ES-I3 (cell line): ENCODE measurements around the gene NUP93.
A peak's percentile ranks its signal among the peaks of the same experiment; 100 is the strongest.

ENCODE experiments used
- H3K36me3 ChIP-seq: 2 replicates; pipeline ENCODE4 v1.6.1; 2013; ENCODE audit warnings: mild to moderate bottlenecking, low read length, control low read depth, moderate library complexity; ENCODE audit not compliant: insufficient read depth
- H3K4me1 ChIP-seq: 2 replicates; pipeline ENCODE4 v1.6.1; 2013; ENCODE audit warnings: mild to moderate bottlenecking, control low read depth, low read length; ENCODE audit not compliant: insufficient read depth
- H3K9ac ChIP-seq: 2 replicates; pipeline ENCODE4 v1.6.1; 2013; ENCODE audit warnings: low read depth, mild to moderate bottlenecking, low read length, moderate library complexity
- H3K9me3 ChIP-seq: 2 replicates; pipeline ENCODE4 v1.6.1; 2013; ENCODE audit warnings: mild to moderate bottlenecking, low read length, moderate library complexity; ENCODE audit not compliant: control insufficient read depth, insufficient read depth

Gene NUP93

DNA sequence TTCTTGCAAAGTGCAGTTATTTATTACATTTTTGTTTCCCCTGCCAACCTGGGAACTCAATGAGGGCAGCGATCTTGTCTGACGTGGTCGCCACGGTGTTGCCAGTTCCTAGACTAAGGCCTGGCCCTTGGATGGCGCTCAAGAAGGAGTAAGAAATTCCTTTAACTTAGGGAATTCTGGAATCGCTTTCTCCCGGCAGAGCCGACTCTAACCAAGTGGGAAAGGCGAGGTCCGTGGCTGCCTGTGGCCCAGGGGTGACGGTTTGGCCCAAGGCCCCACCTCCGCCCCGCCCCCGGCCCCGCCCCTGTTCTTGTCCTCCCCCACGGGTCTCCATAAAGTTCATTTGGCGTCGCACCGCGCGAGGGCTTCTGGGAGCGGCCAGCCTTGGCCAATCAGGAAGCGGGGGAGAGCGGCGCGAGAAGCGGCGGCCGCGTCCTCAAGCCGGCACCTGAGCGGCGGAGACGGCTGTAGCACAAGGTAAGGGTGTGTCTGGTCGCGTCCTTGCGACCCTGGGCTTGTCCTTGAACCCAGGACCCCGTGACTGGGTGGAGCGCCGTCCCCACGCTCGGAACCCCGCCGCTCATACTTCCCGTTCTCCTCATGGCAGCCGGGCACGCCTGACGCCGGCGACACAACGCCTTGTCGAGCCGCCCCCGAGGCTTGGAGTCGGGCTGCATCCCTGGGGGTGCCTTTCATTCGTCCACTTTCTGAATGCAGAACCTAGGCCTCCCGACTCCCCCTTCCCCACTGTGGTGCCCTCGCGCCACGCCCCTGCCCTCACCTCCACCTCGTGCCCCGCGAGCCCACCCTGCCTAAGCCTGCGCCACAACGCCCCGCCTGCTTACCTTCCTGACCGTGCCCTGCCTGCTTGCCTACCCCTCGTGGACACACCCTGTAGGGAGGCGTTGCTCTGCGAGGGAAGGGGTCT is at the start of gene NUP93:
Gene NUP93, plus strand, starts transcription at position 395 of the 928 bp plus-strand sequence. CDS start 18,119 bp downstream, outside the sequence.
- H3K4me1 ChIP-seq: no peaks in the 10 kb centered on the region; the same call in 1 of the 2 replicates
- no peaks in the 10 kb centered on the region for H3K9me3 ChIP-seq
- peak within 1 kb of the TSS; percentile 99 for H3K9ac ChIP-seq
- H3K36me3 ChIP-seq: no peaks in the 10 kb centered on the region; the same call in 1 of the 2 replicates

- no peaks in the 10 kb centered on the region for H3K36me3 ChIP-seq
- H3K9me3 ChIP-seq: 0 out of 2 replicates have a peak, but pooled peaks cover 2% of the 10 kb centered on the region
- H3K9ac ChIP-seq: peak within 1 kb of the TSS; percentile 90
- peaks cover 16% of the 10 kb centered on the region for H3K4me1 ChIP-seq
These were observed 47.8 kb upstream of the NUP93 start, which contains the start of gene MT1X for GRCh38 chr16:56681939-56682702. Gene MT1X, plus strand, starts transcription at chr16:56682470. Its CDS starts 71 bp downstream, at chr16:56682541.

GRCh38 chr16:56682703-56683397 is 47.1 kb upstream of the NUP93 start:
- Histone ChIP-seq H3K4me1 (peaks cover 12% of the 10 kb centered on the region), H3K9me3 (0 out of 2 replicates have a peak, but pooled peaks cover 2% of the 10 kb centered on the region), H3K9ac (peak overlapping the region; percentile 90), H3K36me3 (no peaks in the 10 kb centered on the region)

DNA sequence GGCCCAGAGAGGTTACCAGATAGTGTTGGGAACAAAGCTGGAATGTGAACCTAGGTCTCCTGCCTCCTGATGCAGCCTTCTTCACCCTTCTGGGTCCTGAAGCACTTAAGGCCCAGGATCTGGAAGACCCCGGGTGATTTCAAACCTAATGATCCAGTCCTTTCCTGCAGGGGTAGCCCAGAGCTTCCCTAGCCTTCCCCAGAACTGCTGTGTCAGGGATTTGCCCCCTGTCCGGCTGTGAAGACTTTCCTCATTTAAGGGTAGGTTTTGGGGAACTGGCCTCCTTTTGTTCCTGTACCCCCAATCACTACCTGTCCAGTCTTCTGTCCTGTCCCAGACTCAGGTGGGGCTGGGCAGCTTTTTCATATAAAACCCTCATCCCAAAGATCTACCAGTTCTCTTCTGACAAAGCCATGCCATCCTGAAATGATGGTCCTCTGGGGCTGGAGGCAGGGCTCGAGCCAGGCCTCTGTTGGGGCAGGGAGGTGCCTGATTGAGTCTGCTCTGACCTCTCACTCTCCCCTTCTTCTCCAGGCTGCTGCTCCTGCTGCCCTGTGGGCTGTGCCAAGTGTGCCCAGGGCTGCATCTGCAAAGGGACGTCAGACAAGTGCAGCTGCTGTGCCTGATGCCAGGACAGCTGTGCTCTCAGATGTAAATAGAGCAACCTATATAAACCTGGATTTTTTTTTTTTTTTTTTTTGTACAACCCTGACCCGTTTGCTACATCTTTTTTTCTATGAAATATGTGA is 46.3 kb upstream of the NUP93 start:
- 0 out of 2 replicates have a peak, but pooled peaks cover 2% of the 10 kb centered on the region for H3K9me3 ChIP-seq
- no peaks in the 10 kb centered on the region for H3K36me3 ChIP-seq
- peaks cover 12% of the 10 kb centered on the region for H3K4me1 ChIP-seq
- H3K9ac ChIP-seq: peak overlapping the region; percentile 90

GRCh38 chr16:56684256-56684925 is 45.5 kb upstream of the NUP93 start:
- H3K36me3 ChIP-seq: no peaks in the 10 kb centered on the region
- peaks cover 12% of the 10 kb centered on the region for H3K4me1 ChIP-seq
- H3K9me3 ChIP-seq: 0 out of 2 replicates have a peak, but pooled peaks cover 2% of the 10 kb centered on the region
- no peak overlapping the region for H3K9ac ChIP-seq

- peaks cover 12% of the 10 kb centered on the region for H3K4me1 ChIP-seq
- H3K9me3 ChIP-seq: 0 out of 2 replicates have a peak, but pooled peaks cover 2% of the 10 kb centered on the region
- H3K36me3 ChIP-seq: no peaks in the 10 kb centered on the region
- H3K9ac ChIP-seq: no peak overlapping the region
These were observed 44.9 kb upstream of the NUP93 start for GRCh38 chr16:56684926-56685590.

DNA sequence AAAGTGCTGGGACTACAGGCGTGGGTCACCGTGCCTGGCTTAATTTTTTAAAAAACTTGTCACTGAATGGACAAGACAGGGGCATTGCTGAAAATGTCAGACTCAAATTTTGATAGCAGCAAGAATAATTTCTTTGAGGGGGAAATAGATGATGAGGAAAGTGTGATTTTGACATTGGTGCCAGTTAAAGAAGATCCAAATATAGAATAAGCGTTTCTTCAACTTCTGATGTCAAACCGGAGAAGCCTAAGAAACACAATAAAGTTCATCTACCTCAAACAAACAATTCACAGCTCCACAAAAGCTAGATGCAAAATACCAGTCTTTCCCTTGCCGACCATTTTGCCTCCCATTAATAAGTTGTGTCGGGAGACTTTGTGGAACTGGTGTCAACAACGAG is 43.2 kb upstream of the NUP93 start:
- Histone ChIP-seq H3K4me1 (peaks cover 13% of the 10 kb centered on the region), H3K9me3 (0 out of 2 replicates have a peak, but pooled peaks cover 2% of the 10 kb centered on the region), H3K36me3 (no peaks in the 10 kb centered on the region), H3K9ac (no peak overlapping the region)

- no peaks in the 10 kb centered on the region for H3K36me3 ChIP-seq
- H3K4me1 ChIP-seq: peaks cover 8% of the 10 kb centered on the region; the same call in 1 of the 2 replicates
- 0 out of 2 replicates have a peak, but pooled peaks cover 2% of the 10 kb centered on the region for H3K9me3 ChIP-seq
- no peak overlapping the region for H3K9ac ChIP-seq
These were observed 41.2 kb upstream of the NUP93 start for GRCh38 chr16:56688762-56689161.

DNA sequence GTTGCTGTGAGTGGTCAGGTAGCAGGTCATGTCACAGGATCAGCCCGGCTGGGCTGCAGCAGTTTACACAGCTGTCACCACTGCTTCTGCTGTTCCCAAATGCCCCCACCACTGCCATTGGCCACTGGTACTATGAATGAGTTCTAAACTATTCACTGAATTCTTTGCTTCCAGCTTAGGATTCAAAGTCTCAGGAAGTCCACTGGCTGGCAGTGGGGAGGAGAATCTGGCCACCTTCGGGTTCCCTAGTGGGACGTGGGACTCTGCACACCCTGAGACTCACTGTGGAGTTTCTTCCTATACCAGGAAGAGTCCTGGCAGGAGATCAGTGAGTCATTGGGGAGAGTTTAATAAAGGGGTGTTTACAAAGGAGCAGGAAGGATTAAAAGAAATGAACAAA is 40.8 kb upstream of the NUP93 start:
- Histone ChIP-seq H3K36me3 (no peaks in the 10 kb centered on the region), H3K4me1 (peaks cover 8% of the 10 kb centered on the region; the same call in 1 of the 2 replicates), H3K9ac (no peak overlapping the region)

DNA sequence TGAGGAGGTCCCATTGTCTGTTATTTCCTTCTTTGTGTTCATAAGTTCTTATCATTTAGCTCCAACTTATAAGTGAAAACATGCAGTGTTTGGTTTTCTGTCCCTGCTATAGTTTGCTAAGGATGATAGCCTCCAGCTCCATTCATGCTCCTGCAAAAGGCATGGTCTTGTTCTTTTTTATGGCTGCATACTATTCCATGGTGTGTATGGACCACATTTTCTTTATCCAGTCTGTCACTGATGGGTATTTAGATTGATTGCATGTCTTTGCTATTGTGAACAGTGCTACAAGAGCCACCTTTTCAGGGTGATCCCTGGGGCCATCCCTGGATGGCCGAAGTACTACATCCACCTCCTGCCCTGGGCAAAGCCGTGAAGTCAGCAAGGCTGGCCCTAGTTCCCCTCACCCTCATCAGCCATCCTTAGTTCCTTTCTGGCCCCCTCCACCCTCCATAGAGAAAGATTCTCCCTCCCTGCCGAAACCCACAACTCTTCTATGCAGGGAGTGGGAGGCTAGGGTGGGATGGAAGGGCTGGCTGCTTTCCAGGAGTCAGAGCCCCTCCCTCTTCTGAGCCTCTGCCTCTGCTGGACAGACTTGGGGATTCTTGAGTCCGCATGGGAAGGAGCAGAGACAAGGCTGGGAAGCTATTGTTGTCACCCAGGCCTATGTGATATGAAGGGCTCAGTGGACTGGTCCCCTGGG is 39.4 kb upstream of the NUP93 start:
- Histone ChIP-seq H3K9ac (no peak overlapping the region), H3K4me1 (peaks cover 8% of the 10 kb centered on the region; the same call in 1 of the 2 replicates), H3K9me3 (0 out of 2 replicates have a peak, but pooled peaks cover 2% of the 10 kb centered on the region), H3K36me3 (no peaks in the 10 kb centered on the region)

More for the DNA sequence above, 40.8 kb upstream of the NUP93 start:
- H3K9me3 ChIP-seq: 0 out of 2 replicates have a peak, but pooled peaks cover 2% of the 10 kb centered on the region

DNA sequence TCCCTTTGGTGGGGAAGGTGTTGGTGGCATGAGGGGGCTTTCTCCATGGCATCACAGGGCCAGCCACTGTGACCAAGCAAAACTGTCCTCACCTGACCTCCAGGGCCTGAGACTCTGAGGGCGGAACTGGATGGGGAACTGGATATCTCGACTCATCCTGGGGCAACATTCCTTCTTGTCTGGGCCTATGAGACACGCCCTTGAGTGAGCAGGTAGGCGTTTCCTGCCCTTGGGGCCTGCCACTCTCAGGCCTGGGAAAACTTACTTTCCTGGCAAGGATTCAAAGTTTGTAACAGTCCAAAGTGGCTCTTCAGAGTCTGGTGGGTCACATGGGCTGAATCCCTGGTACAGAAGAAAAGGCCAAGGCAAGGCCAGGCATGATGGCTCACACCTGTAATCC is 38.0 kb upstream of the NUP93 start:
- Histone ChIP-seq H3K9me3 (0 out of 2 replicates have a peak, but pooled peaks cover 1% of the 10 kb centered on the region), H3K4me1 (peaks cover 8% of the 10 kb centered on the region; the same call in 1 of the 2 replicates), H3K36me3 (no peaks in the 10 kb centered on the region), H3K9ac (no peak overlapping the region)

DNA sequence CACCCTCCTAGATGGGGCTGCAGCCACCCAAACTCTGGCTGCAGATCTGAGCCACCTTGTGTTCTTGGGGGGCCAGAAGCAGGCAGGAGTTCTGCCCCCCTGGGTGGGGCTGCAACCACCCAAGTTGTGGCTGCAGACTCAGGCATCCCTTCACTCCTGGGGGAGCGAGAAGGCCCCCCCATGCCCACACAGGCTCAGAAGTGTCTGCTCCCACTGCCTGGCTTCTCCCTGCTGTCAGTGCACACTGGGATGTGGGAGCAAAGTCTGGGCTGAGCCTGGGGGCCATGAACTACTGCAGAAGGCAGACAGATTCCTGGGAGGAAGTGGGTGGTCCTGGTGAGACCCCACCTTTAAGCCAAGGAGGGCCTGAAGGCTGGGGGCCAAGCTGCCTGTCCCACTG is 34.7 kb upstream of the NUP93 start:
- Histone ChIP-seq H3K4me1 (peaks cover 8% of the 10 kb centered on the region; the same call in 1 of the 2 replicates), H3K9me3 (no peaks in the 10 kb centered on the region), H3K9ac (no peak overlapping the region), H3K36me3 (no peaks in the 10 kb centered on the region)
